Prostate gland (tissue), 2 donors: ENCODE measurements around the gene ATAD2B.

Source experiments
- POLR2A ChIP-seq: fragments of 450-650 bp; IDR thresholded peaks from one replicate; pipeline ENCODE4 v1.6.1; 2016; ENCODE audit warnings: antibody characterized with exemption, mild to moderate bottlenecking
- POLR2AphosphoS5 ChIP-seq: sonication (generic); formaldehyde crosslinking; IDR thresholded peaks from one replicate; pipeline ENCODE4 v1.6.1; 2017; ENCODE audit warnings: antibody characterized with exemption
- TF ChIP-seq, protein P1 (sequence below), 4 experiments: fragments of 200-600 bp in 2 of 4; fragments of 450-650 bp in 2 of 4; sonication (generic) in 2 of 4; IDR thresholded peaks; 1 replicate in 3 of 4; 2 replicates in 1 of 4; pipeline ENCODE4 v1.5.1; 2016 to 2019; ENCODE audit warnings: antibody characterized with exemption in 4 of 4, mild to moderate bottlenecking in 2 of 4, moderate library complexity in 2 of 4

DNA sequence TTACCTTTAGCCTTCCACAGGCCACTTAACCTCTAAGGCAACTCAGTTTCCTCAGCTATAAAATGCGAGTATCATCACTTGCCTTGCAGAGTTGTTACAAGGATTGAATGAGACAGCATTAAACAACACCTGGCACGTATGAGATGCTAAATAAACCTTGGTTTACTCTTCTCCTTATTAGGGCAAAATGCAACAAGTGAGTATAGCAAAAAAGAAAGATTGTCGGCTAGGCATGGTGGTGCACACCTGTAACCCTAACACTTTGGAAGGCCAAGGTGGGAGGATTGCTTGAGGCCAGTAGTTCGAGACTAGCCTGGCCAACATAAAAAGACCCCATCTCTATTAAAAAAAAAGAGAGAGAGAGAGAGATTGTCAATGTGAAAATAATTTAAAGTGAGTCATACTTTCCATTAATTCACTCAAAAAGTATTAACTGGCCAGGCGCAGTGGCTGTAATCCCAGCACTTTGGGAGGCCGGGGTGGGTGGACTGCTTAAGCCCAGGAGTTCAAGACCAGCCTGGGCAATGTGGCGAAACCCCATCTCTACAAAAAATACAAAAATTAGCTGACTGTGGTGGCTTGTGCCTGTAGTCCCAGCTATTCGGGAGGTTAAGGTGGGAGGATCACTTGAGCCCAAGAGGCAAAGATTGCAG, 8.0 kb downstream of the ATAD2B start:
- no peak for TF ChIP-seq POLR2A
- TF ChIP-seq, protein P1, sequence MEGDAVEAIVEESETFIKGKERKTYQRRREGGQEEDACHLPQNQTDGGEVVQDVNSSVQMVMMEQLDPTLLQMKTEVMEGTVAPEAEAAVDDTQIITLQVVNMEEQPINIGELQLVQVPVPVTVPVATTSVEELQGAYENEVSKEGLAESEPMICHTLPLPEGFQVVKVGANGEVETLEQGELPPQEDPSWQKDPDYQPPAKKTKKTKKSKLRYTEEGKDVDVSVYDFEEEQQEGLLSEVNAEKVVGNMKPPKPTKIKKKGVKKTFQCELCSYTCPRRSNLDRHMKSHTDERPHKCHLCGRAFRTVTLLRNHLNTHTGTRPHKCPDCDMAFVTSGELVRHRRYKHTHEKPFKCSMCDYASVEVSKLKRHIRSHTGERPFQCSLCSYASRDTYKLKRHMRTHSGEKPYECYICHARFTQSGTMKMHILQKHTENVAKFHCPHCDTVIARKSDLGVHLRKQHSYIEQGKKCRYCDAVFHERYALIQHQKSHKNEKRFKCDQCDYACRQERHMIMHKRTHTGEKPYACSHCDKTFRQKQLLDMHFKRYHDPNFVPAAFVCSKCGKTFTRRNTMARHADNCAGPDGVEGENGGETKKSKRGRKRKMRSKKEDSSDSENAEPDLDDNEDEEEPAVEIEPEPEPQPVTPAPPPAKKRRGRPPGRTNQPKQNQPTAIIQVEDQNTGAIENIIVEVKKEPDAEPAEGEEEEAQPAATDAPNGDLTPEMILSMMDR (IDR thresholded peaks at IDR 0.05) = no peak
- TF ChIP-seq POLR2AphosphoS5 = no peak
